ENCODE measurements around the gene SNX20.

SNX20 gene

GRCh38 chr16:50627419-50627818 is 53.7 kb downstream of the SNX20 start:
- Histone ChIP-seq H3K9ac (ENCODE audit: low read length) (no peak overlapping the region), H3K9me3 (ENCODE audit: low read length) (no peaks in the 10 kb centered on the region), H3K36me3 (ENCODE audit: insufficient read depth, low read length) (peaks cover 15% of the 10 kb centered on the region), H3K4me3 (ENCODE audit: low read depth in 1 of 2, low read length in 2 of 2) (peak overlapping the region in 1 of 2 donors; percentile 22), H3K4me1 (ENCODE audit: insufficient read depth, low read length) (peaks cover 13% of the 10 kb centered on the region), H3K27ac (ENCODE audit: low read depth, low read length) (peak overlapping the region; percentile 54), H3K27me3 (ENCODE audit: control insufficient read depth in 1 of 2, insufficient read depth in 2 of 2, low read length in 2 of 2) (no peaks in the 10 kb centered on the region)

GRCh38 chr16:50626868-50627267 is 54.2 kb downstream of the SNX20 start:
- peak overlapping the region; percentile 54 for H3K27ac ChIP-seq (ENCODE audit: low read depth, low read length)
- H3K9ac ChIP-seq (ENCODE audit: low read length), result no peak overlapping the region
- H3K27me3 ChIP-seq (ENCODE audit: control insufficient read depth in 1 of 2, insufficient read depth in 2 of 2, low read length in 2 of 2), result no peaks in the 10 kb centered on the region
- peaks cover 9% of the 10 kb centered on the region for H3K36me3 ChIP-seq (ENCODE audit: insufficient read depth, low read length)
- peak overlapping the region in 1 of 2 donors; percentile 22 for H3K4me3 ChIP-seq (ENCODE audit: low read depth in 1 of 2, low read length in 2 of 2)
- no peaks in the 10 kb centered on the region for H3K9me3 ChIP-seq (ENCODE audit: low read length)
- H3K4me1 ChIP-seq (ENCODE audit: insufficient read depth, low read length), result peaks cover 13% of the 10 kb centered on the region

- H3K27me3 ChIP-seq (ENCODE audit: control insufficient read depth in 1 of 2, insufficient read depth in 2 of 2, low read length in 2 of 2), result no peaks in the 10 kb centered on the region
Observed at GRCh38 chr16:50625374-50625773, 55.7 kb downstream of the SNX20 start.

GRCh38 chr16:50624449-50624970 is 56.6 kb downstream of the SNX20 start:
- Histone ChIP-seq H3K27me3 (ENCODE audit: control insufficient read depth in 1 of 2, insufficient read depth in 2 of 2, low read length in 2 of 2) (no peaks in the 10 kb centered on the region), H3K27ac (ENCODE audit: low read depth, low read length) (no peak overlapping the region), H3K4me1 (ENCODE audit: insufficient read depth, low read length) (peaks cover 13% of the 10 kb centered on the region), H3K9me3 (ENCODE audit: low read length) (no peaks in the 10 kb centered on the region), H3K9ac (ENCODE audit: low read length) (no peak overlapping the region), H3K4me3 (ENCODE audit: low read depth in 1 of 2, low read length in 2 of 2) (no peak overlapping the region), H3K36me3 (ENCODE audit: insufficient read depth, low read length) (peaks cover 7% of the 10 kb centered on the region)

More at GRCh38 chr16:50625374-50625773, 55.7 kb downstream of the SNX20 start:
- H3K9ac ChIP-seq (ENCODE audit: low read length), result no peak overlapping the region
- H3K36me3 ChIP-seq (ENCODE audit: insufficient read depth, low read length), result peaks cover 7% of the 10 kb centered on the region
- H3K4me1 ChIP-seq (ENCODE audit: insufficient read depth, low read length), result peaks cover 13% of the 10 kb centered on the region
- H3K9me3 ChIP-seq (ENCODE audit: low read length), result no peaks in the 10 kb centered on the region
- no peak overlapping the region for H3K27ac ChIP-seq (ENCODE audit: low read depth, low read length)
- no peak overlapping the region for H3K4me3 ChIP-seq (ENCODE audit: low read depth in 1 of 2, low read length in 2 of 2)

GRCh38 chr16:50622643-50623369 is 58.3 kb downstream of the SNX20 start:
- peaks cover 7% of the 10 kb centered on the region for H3K36me3 ChIP-seq (ENCODE audit: insufficient read depth, low read length)
- H3K9me3 ChIP-seq (ENCODE audit: low read length), result no peaks in the 10 kb centered on the region
- H3K9ac ChIP-seq (ENCODE audit: low read length), result no peak overlapping the region
- no peaks in the 10 kb centered on the region for H3K27me3 ChIP-seq (ENCODE audit: control insufficient read depth in 1 of 2, insufficient read depth in 2 of 2, low read length in 2 of 2)
- peaks cover 28% of the 10 kb centered on the region for H3K4me1 ChIP-seq (ENCODE audit: insufficient read depth, low read length)
- H3K4me3 ChIP-seq (ENCODE audit: low read depth in 1 of 2, low read length in 2 of 2), result no peak overlapping the region
- no peak overlapping the region for H3K27ac ChIP-seq (ENCODE audit: low read depth, low read length)

GRCh38 chr16:50622029-50622428 is 59.1 kb downstream of the SNX20 start:
- no peak overlapping the region for H3K4me3 ChIP-seq (ENCODE audit: low read depth in 1 of 2, low read length in 2 of 2)
- no peak overlapping the region for H3K27ac ChIP-seq (ENCODE audit: low read depth, low read length)
- H3K9me3 ChIP-seq (ENCODE audit: low read length), result no peaks in the 10 kb centered on the region
- no peaks in the 10 kb centered on the region for H3K27me3 ChIP-seq (ENCODE audit: control insufficient read depth in 1 of 2, insufficient read depth in 2 of 2, low read length in 2 of 2)
- peaks cover 7% of the 10 kb centered on the region for H3K36me3 ChIP-seq (ENCODE audit: insufficient read depth, low read length)
- H3K9ac ChIP-seq (ENCODE audit: low read length), result no peak overlapping the region
- H3K4me1 ChIP-seq (ENCODE audit: insufficient read depth, low read length), result peaks cover 28% of the 10 kb centered on the region
